Hematopoietic multipotent progenitor cell (in vitro differentiated cells): ENCODE measurements around the gene VSIG10L. TPM values are rescaled to one million over a fixed set of nuclear protein-coding genes. Genes with fewer than 3 reads are reported as not detected.

Source experiments
- DNase-seq, 3 donors: peaks; one replicate each; pipeline ENCODE4 v3.0.0-alpha.2; 2011 to 2015; ENCODE audit warnings: low read depth in 2 of 3, low spot score in 2 of 3
- total RNA-seq: library from RNA; depleted of rRNA; stranded (reverse); fragments of >200 nt; gene quantifications from one replicate; pipeline ENCODE4 v1.2.3, GENCODE V29; 2012

VSIG10L gene
- 0.81 TPM for total RNA-seq

DNA sequence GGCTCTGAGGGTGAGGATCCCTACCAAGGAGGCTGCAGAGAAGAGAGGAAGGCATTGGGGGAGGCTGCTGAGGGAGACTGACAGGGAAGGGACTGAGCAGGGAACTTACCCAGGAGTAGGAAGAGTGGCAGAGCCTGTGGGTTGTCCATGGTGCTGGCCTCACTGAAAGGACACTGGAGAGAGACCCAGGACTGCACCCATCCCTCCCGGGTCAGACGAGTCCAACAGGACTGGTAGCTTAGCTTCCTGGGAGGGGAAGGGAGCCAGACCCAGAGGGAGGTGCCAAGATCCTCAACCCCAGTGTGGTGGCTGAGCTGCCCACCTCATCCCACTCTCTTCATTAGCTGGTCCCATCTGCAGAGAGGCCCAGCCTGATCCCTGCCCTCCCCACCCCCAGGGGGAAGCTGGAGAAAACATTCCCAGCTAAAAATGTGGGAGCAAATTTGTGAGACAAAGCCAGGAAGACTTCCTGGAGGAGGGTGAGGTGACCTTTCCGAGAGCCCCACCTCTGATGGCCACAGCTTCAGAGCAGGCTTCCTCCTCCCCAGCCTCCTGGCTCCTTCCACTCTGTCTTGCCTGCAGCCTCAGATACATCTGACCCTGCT, at the start of gene VSIG10L:
Gene VSIG10L (minus strand): TSS at position 164 of the 605 bp plus-strand sequence. CDS start 15 bp downstream, at position 149.
- no peak for DNase-seq

DNA sequence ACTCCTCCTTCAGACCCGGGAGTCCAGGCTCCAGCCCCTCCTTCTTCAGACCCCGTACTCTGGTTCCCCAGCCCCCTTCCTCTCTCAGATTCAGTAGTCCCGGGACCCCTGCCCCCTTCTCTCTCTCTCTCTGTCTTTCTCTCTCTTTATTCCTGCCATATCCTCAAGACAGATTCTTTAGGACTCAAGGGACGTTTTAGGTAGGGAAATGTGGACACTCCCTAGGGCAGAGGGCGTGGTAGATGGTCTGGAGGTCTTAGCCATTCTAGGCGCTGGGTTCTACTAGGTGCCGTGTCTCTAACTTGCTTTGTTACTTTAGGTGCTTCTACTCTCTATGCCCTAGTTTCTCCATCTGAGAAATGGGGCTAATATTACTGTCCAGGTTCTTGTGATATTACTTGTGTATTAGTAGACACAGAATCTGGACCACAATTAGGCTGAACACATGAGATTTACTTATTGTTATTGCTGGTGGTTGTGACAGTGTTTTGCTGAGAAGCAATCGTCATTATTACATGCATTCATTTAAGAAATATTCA, 49.2 kb upstream of the VSIG10L start:
- DNase-seq: no peak

DNA sequence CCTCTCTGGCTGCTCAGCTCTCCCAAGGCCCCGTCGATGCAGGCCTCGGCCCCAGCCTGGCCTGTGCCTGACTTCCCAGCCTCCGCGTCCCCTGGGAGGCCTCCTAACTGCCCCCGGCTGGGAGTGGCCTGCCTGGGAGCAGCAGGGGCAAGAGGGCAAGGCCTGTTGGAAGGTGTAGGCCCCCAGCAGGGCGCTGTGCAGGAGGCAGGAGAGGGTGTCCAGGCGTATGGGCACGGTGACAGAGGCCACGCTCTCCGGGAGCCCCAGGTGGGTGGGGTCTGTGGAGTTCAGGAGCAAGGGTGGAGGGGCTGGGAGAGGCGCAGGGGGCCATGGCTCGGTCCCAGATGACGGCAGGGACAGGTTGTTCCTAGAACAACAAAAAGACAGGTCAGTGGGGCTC, 47.2 kb upstream of the VSIG10L start:
- DNase-seq: no peak

DNA sequence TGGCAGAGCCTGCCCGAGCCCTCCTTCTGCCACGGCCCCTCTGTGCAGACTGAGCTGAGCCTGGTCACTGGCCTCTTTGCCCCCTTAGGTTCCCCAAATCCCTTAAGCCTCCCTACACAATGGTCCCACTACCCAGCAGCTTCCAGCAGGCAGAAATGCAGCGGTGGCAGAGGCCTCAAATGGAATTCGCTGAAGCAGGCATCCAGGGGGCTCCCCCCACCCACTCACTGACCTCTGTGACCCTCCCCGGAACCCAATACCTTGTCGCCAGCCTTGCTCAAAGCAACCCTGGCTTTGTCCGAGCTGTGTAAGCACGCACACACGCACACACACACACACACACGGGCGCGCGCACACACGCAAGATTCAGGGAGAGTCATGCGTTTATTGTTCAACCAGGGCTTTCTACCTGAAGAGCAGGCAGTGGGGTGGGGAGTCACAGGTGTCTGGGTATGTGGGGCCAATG, 46.0 kb upstream of the VSIG10L start, which contains the start of gene LIM2:
Gene LIM2 (minus strand): TSS at position 51 of the 466 bp plus-strand sequence. CDS start 531 bp downstream, outside the sequence.
- DNase-seq: no peak

DNA sequence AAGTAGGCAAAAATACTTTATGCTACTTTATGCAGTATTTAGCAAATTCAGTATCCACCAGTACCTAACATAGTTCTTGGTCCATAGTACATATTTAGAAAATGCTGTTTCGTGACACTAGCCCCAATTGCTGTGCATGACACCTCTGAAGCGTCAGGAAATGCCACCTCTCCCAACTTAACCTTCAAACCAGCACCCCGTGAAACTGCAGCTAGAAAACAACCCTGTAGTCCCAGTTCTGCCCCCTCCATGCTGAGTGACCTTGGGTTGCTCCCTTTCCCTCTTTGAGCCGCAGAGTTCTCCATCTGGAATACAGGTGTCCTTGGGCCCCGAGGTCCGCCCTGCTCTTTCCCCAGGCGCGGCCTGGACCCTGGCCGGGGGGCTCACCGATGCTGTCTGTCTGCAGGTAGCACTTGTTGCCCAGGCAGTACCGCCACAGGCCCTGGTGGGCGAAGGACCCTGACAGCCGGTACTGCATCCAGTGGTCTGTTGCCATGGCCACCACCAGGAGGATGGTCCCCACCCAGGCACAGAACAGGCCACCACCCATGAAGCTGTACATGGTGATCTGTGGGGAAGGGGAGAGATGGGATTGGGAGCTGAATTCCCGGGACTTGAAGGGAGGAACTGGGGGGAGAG, 45.1 kb upstream of the VSIG10L start:
- DNase-seq: no peak

DNA sequence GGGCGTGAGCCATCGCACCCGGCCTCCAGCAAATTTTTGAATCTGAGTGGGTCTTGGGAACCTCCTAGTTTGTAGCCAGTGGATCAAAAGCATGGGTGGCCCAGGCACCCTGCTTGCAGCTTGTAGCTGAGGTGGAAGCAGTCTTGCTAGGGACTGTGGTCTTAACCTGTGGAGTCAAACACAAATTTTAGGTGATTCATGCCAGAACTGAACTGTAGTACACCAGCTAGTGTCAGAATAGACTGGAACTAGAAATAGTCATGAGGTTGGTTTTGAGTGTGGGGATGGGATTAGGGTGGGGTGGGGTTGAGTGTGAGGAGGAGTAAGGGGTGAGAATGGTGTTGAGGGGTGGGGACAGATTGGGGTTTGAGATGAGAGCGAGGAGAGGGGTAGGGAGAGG, 40.1 kb upstream of the VSIG10L start:
- DNase-seq: no peak

DNA sequence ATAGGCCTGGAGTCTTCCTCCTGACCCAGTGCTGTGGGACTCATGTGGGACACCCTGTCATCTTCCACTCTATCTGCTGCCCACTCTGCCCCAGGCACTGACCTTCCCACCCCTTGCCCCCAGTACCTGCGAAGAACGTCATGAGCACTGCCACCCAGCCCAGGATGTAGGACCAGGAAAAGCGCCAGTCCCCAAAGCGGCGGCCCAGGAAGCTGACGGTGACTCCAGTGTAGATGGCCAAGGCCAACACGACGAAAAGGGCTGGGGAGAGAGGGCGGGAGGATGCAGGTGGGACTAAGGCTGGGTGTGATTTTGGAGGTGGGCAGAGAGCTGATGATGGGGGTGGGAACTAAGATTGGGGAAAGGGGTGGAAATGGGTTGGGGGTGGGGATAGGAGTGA, 38.4 kb upstream of the VSIG10L start:
- DNase-seq: no peak

DNA sequence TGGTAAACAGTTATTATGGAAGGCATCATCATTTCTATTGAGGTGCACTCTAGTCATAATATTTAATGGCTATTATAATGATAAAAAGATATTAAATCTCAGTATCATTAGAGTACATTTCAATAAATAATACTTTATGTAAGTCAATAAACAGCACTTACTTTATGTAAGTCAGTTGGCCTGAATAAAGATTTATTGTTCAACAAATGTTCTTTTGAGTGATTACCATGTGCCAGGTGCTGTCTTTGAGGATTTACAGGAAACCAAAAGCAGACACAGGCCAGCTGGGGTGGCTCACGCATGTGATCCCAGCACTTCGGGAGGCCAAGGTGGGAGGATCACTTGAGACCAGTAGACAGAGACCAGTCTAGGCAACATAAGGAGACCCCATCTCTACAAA, 35.5 kb upstream of the VSIG10L start:
- DNase-seq: no peak

DNA sequence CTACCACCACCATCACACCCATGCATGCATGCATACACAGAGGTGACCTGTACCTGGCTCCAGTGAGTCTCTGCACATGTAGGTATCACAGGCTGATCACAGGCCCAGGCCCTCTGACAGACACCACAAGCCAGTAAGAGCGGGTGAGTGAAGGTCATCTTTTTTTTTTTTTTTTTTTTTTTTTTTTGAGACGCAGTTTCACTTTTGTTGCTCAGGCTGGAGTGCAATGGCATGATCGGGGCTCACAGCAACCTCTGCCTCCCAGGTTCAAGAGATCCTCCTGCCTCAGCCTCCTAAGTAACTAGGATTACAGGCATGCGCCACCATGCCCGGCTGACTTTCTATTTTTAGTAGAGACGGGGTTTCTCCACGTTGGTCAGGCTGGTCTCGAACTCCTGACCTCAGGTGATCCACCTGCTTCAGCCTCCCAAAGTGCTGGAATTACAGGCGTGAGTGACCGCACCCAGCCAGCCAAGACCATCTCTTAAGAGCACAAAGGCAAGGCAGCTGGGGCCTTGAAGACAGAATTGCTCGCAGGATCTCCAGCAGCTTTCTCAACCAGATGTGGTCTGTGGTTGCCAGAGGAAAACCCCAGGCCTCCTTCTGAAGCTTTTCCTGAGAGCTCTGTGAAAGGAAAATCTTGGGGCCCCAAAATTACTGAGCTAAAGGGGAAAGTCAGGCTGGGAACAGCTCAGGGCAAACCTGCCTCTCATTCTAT, 33.7 kb upstream of the VSIG10L start:
- peak in 1 of 3 donors; percentile 35 for DNase-seq

DNA sequence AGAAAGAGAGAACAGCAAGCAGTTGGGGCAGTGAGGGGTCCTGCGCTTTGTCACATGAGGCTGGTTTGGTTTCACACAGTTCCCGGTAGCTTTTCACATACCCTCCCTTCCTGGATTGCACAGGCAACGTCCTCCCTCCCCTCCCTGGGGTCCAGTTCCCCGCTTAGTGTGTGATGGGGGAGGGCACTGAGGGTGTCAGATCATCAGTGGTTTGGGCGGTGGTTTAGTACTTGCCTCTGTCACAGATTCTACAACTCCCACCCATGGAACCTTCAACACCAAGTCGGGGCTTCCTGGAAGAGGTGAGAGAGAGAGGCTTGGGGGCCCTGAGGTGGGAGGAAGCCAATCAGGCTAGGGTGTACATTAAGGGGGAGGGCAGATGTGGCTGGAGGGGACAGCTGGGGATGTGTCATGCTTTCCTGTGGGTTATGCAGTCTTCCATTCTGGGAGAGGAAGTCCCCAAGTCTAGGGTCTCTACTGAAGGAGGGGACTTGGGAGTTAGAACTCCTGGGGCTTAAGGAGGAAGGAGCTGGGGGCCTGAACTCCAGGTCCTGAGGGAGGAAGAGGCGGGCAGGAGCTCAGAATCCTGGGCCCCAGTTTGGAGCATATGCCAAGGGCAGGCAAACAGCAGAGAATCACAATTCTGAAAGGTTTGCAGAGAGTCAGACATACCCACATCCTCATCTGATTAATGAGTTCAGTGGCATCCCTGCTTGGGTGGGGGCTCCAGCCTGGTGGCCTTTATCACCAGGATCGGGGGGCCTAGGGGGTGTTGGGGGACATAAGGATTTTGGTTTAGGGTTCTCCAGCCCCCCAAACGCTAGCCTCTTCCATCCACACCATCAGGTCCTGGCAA, 30.9 kb upstream of the VSIG10L start, which contains the start of gene NKG7:
Gene NKG7 (minus strand): TSS at position 6 of the 856 bp plus-strand sequence. CDS start 119 bp downstream, outside the sequence.
- peak in 2 of 3 donors; percentile 85 to 93 for DNase-seq

DNA sequence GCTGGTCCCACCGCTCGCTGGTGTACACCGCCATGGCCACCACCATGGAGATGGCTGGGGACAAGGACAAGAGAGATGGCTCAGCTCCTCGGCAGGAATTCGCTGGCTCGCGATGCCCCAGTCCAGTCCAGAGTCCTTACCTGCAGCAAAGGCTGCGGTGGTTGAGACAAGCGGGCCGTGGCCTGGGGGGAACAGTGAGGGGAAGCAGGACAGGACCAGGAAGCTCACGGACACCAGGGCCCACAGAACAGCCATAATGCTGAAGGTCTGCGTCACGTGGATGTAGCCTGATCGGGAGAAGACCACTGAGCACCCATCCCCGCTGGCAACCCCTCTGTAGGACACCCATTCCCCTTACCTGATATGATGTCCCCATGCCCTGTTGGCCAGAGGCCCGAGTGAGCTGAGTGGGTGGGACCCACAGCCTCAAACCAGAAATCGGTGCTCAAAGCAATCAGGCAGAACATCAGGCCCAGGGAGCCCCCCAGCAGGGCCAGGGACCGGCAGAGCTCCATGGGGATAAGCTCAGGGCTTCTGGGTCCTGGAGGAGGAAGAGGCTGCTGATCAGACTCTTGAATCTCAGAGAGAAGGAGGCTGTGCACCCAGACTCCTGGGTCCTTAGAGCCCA, 30.2 kb upstream of the VSIG10L start:
- DNase-seq: no peak

DNA sequence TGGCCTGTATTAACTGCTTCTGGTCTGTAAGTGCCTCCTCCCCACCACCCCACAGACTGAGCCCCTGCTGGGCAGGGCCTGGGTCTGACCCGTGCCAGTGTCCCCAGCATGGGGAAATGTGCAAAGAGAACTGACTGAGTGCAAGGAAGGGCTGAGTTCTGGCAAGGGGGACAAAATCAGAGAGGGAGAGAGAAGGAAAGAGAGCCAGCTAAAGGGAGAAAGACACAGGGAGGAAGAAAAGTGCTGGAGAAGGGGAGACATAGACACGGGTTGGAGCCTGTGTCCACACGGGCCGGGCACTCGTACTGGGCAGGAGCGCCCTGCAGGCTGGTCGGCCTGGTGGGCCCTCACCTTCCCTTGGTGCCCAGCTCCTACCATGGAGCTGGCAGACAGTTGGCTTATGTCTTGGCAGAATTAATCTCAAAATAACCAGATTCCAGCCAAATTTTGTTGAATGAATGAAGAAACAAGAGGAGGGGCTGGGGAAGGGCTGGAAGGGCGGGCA, 29.3 kb upstream of the VSIG10L start:
- no peak for DNase-seq

DNA sequence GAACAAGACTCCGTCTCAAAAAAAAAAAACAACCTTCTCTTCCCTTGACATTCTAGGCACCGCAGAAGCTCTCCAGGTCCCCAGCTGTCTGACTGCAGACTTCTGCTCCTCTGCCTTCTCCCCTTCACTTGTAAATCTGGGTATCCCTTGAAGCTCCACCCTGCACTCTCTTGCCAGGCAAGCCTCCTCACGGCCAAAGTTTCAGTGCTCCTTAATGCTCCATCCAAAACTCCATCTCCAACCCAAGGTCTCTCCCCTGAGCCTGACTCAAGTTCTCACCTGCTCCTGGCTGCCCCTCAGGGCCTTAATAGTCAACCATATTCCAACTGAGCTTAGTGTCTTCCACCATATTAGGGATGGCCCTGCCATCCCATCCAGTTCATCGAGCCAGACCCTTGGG, 28.3 kb upstream of the VSIG10L start:
- DNase-seq: no peak

DNA sequence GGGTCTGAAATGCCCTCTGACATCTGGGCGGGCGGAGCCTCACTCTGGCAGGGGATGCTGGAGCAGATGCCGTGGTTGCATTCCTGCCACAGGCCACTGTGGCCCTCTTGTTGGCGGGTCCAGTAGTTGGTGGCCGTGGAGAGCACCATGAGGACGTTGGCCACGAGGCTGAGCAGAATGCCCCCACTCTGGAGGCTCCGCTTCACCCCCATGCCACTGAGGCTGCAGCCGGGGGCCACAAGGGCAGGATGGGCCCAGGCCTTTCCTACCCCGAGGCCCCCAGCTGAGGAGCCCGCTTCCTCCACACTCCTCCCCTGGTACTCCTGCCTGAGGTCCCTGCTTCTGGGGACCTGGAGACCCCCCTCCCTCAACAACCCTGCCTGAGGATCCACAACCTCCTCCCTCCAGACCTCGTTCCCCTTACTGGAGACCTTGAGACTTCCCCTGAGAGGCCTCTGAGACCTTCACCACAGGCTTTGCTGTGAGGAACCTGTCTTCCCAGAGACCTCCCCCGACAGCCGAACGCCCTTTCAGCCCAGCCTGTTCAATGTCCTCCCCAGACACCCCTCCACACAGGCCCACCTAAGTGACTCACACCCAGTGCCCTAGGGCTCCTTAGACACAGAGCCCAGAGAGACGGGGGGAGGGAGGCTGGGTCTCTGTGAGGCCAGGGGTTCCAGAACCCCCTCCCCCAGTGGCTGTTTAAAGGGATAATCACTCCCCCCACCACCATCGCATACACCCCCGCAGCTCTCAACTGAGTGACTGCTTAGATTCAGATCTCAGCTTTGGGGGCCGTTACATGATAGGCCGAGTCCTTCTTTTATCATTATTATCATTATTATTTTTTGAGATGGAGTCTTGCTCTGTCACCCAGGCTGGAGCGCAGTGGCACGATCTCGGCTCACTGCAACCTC, 26.7 kb upstream of the VSIG10L start, which contains the start of gene CLDND2:
Gene CLDND2 (minus strand): TSS at position 638 of the 917 bp plus-strand sequence. CDS start 426 bp downstream, at position 212.
- peak in 2 of 3 donors; percentile 55 to 59 for DNase-seq

DNA sequence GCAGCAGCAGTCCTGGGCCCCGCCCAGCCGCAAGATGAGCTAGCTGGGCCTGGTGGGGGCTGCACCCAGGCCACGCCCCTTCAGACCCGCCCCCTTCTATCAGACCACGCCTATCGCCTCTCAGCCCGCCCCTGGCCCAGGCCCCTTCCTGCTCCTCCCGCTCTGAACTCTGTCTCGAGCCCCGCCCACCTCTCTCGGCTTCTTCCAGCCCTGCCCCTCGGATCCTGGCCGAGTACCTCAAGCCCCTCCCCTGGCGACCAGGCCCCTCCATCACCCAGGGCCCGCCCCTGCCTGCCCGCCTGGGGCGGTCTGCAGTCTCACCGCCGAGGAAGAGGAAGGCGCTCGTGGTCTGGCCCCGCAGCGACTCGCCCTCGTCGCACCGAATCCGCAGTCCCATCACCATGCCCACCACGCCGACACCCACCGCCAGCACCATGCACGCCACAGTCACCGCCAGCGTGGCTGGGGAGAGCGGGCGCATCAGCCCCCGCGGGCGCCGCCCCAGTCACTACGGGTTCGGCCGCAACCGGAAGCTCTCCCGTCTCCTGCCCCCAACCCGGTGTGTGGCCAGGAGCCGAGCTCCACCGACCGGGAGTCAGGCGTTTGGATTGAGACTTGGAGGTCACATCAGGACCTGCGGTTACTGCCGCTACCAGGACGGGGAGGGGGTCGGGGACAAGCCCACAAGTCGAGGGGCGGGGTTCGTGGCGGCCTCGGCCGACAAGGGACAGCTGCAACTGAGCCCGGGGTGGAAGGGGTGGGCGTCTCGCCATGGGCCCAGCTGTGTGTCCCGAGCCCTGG, 25.8 kb upstream of the VSIG10L start:
- peak; percentile 81 to 97 (median 97) for DNase-seq

DNA sequence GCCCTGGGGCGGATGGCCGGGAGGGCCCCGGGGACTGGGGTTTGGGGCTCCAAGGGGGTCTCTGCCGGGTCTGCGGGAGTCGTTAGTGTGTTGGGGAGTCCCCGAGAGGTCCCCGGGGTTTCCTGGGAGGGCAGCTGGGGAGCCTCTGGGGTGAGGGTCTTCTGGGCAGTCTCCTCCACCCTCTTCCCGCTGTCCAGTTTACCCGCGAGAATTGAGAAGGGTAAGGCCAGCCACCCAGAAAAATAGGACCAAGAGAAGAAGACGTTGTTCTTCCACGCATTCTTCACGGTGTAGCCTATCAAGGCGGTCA, 25.3 kb upstream of the VSIG10L start:
- DNase-seq: no peak

DNA sequence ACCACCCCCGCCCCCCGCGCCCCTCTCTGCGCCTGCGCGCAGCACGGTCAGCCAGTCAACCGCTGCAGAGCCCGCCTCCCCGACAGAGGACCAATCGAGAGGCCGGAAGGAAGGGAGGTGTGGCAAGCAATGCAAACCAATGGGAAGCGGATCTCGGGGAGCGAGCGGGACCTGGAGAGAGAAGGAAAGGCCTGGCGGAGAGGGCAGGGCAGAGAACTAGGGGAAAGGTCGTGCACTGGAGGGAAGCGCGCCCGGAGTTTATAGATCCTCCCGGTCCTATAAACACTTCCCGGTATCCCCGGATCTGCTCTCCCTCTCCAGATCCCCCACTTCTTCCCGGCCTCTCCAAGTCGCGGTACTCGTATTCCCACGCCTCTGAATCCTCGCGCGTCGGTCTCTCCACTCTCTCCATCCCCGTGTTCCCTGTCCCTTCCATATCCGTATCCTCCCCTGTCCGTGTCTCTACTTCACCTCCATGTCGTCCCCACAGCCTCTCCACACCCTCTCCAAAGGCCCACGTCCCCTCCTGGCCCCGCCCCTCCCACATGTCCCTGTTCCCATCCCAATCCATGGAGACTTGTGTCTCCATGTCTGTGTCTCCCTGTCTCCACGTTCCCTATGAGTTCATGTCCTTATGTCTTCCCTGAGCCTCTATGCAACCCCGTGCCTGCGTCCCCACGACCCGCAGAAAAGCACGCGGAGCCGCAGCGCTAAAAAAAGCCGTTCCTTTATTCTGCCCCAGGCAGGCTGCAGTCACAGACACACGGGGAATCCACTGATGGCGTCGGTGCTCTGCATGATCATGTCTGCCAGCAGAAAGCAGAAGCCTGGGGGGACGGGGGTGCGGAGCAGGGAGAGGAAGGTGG, 24.7 kb upstream of the VSIG10L start:
- peak; percentile 73 to 98 (median 96) for DNase-seq
